ENCODE measurements around the gene WDTC1. TPM values are rescaled to one million over a fixed set of nuclear protein-coding genes. Genes with fewer than 3 reads are reported as not detected.

Gene WDTC1
- total RNA-seq, 1 donor from 2014 or later, result 18.2 TPM

DNA sequence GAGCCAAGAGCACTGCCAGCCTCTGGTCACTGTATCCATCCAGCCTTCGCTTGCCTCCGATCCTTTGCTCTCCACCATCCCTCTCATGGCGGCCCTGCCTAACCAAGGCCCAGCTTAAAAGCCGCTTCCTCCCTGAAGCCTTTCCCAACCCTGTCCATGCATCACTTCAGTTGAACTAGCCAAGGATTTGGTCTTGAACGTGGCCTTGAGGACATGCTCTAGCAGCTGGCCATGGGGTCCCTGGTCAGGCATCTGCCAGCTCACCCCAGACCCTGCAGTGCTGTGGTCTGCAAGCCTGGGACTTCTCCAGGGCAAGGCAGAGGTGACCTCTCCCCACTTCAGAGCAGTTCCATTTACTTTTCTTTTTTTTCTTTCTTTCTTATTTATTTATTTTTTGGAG is 102.3 kb downstream of the WDTC1 start:
- H3K79me2 ChIP-seq (ENCODE audit: insufficient read depth, low read length), result no peaks in the 10 kb centered on the region
- H3K4me1 ChIP-seq (ENCODE audit: insufficient read depth, low read length), result peaks cover 10% of the 10 kb centered on the region
- no peaks in the 10 kb centered on the region for H3K9me3 Mint-ChIP-seq (ENCODE audit: unreplicated experiment)
- no peaks in the 10 kb centered on the region for H3K27me3 ChIP-seq (ENCODE audit: insufficient read depth, low read length)
- no peak for FAIRE-seq
- H3K4me3 Mint-ChIP-seq (ENCODE audit: unreplicated experiment), result no peak overlapping the region
- no peak overlapping the region for H3K4me3 ChIP-seq (ENCODE audit: insufficient read depth, low read depth, low read length)
- H3K27me3 Mint-ChIP-seq (ENCODE audit: low read depth, unreplicated experiment), result no peaks in the 10 kb centered on the region
- no peak for DNase-seq (ENCODE audit: low read depth)
- peaks cover 9% of the 10 kb centered on the region for H3K36me3 ChIP-seq (ENCODE audit: insufficient read depth, low read length)
- H3K27ac ChIP-seq (ENCODE audit: low read depth, low read length), result no peak overlapping the region
- H3K9ac ChIP-seq (ENCODE audit: low read length), result no peak overlapping the region
- no peak for TF ChIP-seq EZH2 (IDR thresholded peaks at IDR 0.05; ENCODE audit: insufficient read depth, low read length)
- TF ChIP-seq, protein P1, sequence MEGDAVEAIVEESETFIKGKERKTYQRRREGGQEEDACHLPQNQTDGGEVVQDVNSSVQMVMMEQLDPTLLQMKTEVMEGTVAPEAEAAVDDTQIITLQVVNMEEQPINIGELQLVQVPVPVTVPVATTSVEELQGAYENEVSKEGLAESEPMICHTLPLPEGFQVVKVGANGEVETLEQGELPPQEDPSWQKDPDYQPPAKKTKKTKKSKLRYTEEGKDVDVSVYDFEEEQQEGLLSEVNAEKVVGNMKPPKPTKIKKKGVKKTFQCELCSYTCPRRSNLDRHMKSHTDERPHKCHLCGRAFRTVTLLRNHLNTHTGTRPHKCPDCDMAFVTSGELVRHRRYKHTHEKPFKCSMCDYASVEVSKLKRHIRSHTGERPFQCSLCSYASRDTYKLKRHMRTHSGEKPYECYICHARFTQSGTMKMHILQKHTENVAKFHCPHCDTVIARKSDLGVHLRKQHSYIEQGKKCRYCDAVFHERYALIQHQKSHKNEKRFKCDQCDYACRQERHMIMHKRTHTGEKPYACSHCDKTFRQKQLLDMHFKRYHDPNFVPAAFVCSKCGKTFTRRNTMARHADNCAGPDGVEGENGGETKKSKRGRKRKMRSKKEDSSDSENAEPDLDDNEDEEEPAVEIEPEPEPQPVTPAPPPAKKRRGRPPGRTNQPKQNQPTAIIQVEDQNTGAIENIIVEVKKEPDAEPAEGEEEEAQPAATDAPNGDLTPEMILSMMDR (IDR thresholded peaks at IDR 0.05; ENCODE audit: insufficient read depth, low read depth, low read length), result no peak
- H2AFZ ChIP-seq (ENCODE audit: low read depth, low read length), result no peak overlapping the region
- peaks cover 17% of the 10 kb centered on the region for H3K4me1 Mint-ChIP-seq (ENCODE audit: low read depth, unreplicated experiment)
- no peak overlapping the region for H3K4me2 ChIP-seq (ENCODE audit: low read length)
- H3K27ac Mint-ChIP-seq (ENCODE audit: unreplicated experiment), result no peak overlapping the region
- H3K9me3 ChIP-seq (ENCODE audit: insufficient read depth, low read depth, low read length), result no peaks in the 10 kb centered on the region
- H3K36me3 Mint-ChIP-seq (ENCODE audit: low read depth, unreplicated experiment), result peaks cover 12% of the 10 kb centered on the region
- H4K20me1 ChIP-seq (ENCODE audit: insufficient read depth, low read length), result peaks cover 11% of the 10 kb centered on the region

DNA sequence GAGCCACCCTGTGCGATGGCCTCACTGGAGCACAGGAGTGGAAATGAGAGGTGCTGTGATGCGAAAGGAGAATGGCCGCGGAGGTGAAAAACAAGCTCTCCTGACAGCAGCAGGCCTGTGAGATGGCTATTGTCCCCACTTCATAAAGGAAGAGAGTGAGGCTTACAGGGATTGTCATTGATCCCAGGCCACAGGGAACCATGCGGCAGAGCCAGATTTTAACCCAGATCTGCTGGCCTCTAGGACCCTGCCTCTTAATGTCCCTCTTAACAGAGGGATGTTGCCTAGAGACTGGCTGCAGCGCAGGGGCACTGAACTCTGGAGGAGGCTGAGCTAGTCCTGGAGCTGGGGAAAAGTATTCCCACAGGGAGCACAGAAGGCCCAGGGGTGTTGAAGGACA is 104.3 kb downstream of the WDTC1 start:
- Histone ChIP-seq H3K36me3 (ENCODE audit: insufficient read depth, low read length) (peaks cover 5% of the 10 kb centered on the region), H2AFZ (ENCODE audit: low read depth, low read length) (no peak overlapping the region), H3K4me2 (ENCODE audit: low read length) (no peak overlapping the region), H3K4me1 (ENCODE audit: insufficient read depth, low read length) (peaks cover 16% of the 10 kb centered on the region), H3K9ac (ENCODE audit: low read length) (no peak overlapping the region), H3K27me3 (ENCODE audit: insufficient read depth, low read length) (no peaks in the 10 kb centered on the region), H3K27ac (ENCODE audit: low read depth, low read length) (no peak overlapping the region), H3K9me3 (ENCODE audit: insufficient read depth, low read depth, low read length) (no peaks in the 10 kb centered on the region), H3K4me3 (ENCODE audit: insufficient read depth, low read depth, low read length) (no peak overlapping the region), H4K20me1 (ENCODE audit: insufficient read depth, low read length) (no peaks in the 10 kb centered on the region), H3K79me2 (ENCODE audit: insufficient read depth, low read length) (no peaks in the 10 kb centered on the region)
- no peak for FAIRE-seq
- H3K4me3 Mint-ChIP-seq (ENCODE audit: unreplicated experiment), result peak overlapping the region; percentile 23
- no peaks in the 10 kb centered on the region for H3K9me3 Mint-ChIP-seq (ENCODE audit: unreplicated experiment)
- no peaks in the 10 kb centered on the region for H3K27me3 Mint-ChIP-seq (ENCODE audit: low read depth, unreplicated experiment)
- H3K27ac Mint-ChIP-seq (ENCODE audit: unreplicated experiment), result no peak overlapping the region
- H3K4me1 Mint-ChIP-seq (ENCODE audit: low read depth, unreplicated experiment), result peaks cover 30% of the 10 kb centered on the region
- H3K36me3 Mint-ChIP-seq (ENCODE audit: low read depth, unreplicated experiment), result peaks cover 13% of the 10 kb centered on the region
- DNase-seq (ENCODE audit: low read depth), result no peak
- TF ChIP-seq, protein P1 (IDR thresholded peaks at IDR 0.05; ENCODE audit: insufficient read depth, low read depth, low read length), result no peak
- TF ChIP-seq EZH2 (IDR thresholded peaks at IDR 0.05; ENCODE audit: insufficient read depth, low read length), result no peak

DNA sequence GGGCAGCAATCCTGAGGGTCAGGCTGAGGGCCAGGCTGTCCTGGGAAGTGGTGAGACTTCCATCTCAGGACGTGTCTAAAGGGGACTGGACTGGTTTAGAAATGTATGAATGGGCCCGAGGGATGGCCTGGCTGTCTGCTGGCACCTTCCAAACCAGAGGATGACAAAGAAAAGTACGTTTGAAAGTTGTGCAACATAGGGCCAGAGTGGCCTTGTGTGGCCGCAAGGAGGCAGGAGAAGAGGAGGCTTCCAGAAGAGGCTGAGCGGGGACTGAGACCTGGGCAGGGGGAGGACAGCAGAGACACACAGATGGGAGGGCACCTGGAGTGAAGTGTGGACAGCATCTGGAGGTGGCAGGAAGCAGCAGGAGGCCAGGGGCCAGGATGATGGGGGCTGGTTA is 104.8 kb downstream of the WDTC1 start:
- H3K27ac Mint-ChIP-seq (ENCODE audit: unreplicated experiment), result peak overlapping the region; percentile 4
- Histone ChIP-seq H4K20me1 (ENCODE audit: insufficient read depth, low read length) (no peaks in the 10 kb centered on the region), H3K4me2 (ENCODE audit: low read length) (no peak overlapping the region), H3K4me3 (ENCODE audit: insufficient read depth, low read depth, low read length) (no peak overlapping the region), H3K36me3 (ENCODE audit: insufficient read depth, low read length) (peaks cover 5% of the 10 kb centered on the region), H3K9me3 (ENCODE audit: insufficient read depth, low read depth, low read length) (no peaks in the 10 kb centered on the region), H3K79me2 (ENCODE audit: insufficient read depth, low read length) (no peaks in the 10 kb centered on the region), H3K27ac (ENCODE audit: low read depth, low read length) (no peak overlapping the region), H3K27me3 (ENCODE audit: insufficient read depth, low read length) (no peaks in the 10 kb centered on the region), H3K9ac (ENCODE audit: low read length) (no peak overlapping the region), H3K4me1 (ENCODE audit: insufficient read depth, low read length) (peaks cover 16% of the 10 kb centered on the region), H2AFZ (ENCODE audit: low read depth, low read length) (no peak overlapping the region)
- no peak for DNase-seq (ENCODE audit: low read depth)
- no peaks in the 10 kb centered on the region for H3K9me3 Mint-ChIP-seq (ENCODE audit: unreplicated experiment)
- peaks cover 30% of the 10 kb centered on the region for H3K4me1 Mint-ChIP-seq (ENCODE audit: low read depth, unreplicated experiment)
- FAIRE-seq, result no peak
- H3K36me3 Mint-ChIP-seq (ENCODE audit: low read depth, unreplicated experiment), result peaks cover 13% of the 10 kb centered on the region
- TF ChIP-seq EZH2 (IDR thresholded peaks at IDR 0.05; ENCODE audit: insufficient read depth, low read length), result no peak
- TF ChIP-seq, protein P1 (IDR thresholded peaks at IDR 0.05; ENCODE audit: insufficient read depth, low read depth, low read length), result no peak
- H3K27me3 Mint-ChIP-seq (ENCODE audit: low read depth, unreplicated experiment), result no peaks in the 10 kb centered on the region
- no peak overlapping the region for H3K4me3 Mint-ChIP-seq (ENCODE audit: unreplicated experiment)
